GM06990 (cell line): ENCODE results near the gene MCCC1.
"Not testable (repeated sequence)": the region's sequence is repeated elsewhere in the genome, so short reads cannot be mapped to it uniquely, and the experiment has no call there.

Experiments used
- DNase-seq: peaks from one replicate; pipeline ENCODE4 v3.0.0-alpha.2; 2011; ENCODE audit not compliant: insufficient read length; ENCODE audit errors: extremely low read depth
- H3K27me3 ChIP-seq: replicated peaks from 2 replicates; pipeline ENCODE4 v1.6.0; 2011; ENCODE audit warnings: low read length; ENCODE audit not compliant: control insufficient read depth, insufficient read depth
- H3K36me3 ChIP-seq: 2 replicates; pipeline ENCODE4 v1.5.1; 2011; ENCODE audit warnings: low read length; ENCODE audit not compliant: control insufficient read depth, insufficient read depth
- H3K4me3 ChIP-seq: replicated peaks from 2 replicates; pipeline ENCODE4 v1.5.1; 2011; ENCODE audit warnings: low read depth, mild to moderate bottlenecking, control low read depth, low read length
- CTCF ChIP-seq: IDR thresholded peaks from 2 replicates; pipeline ENCODE4 v1.5.1; 2011; ENCODE audit warnings: low read length, control low read depth, mild to moderate bottlenecking, inconsistent platforms; ENCODE audit not compliant: insufficient read depth, poor library complexity, severe bottlenecking

Gene MCCC1

GRCh38 chr3:183008303-183008702 lies 91.0 kb downstream of the MCCC1 start:
- no peak for TF ChIP-seq CTCF
- no peak for DNase-seq
- no peaks in the 10 kb centered on the region; the same call in 1 of the 2 replicates for H3K36me3 ChIP-seq
- no peaks in the 10 kb centered on the region for H3K27me3 ChIP-seq
- no peak overlapping the region for H3K4me3 ChIP-seq

- Histone ChIP-seq H3K4me3 (no peak overlapping the region), H3K27me3 (no peaks in the 10 kb centered on the region), H3K36me3 (no peaks in the 10 kb centered on the region; the same call in 1 of the 2 replicates)
- no peak for DNase-seq
- no peak for TF ChIP-seq CTCF
Measured at GRCh38 chr3:183006396-183007002, 92.8 kb downstream of the MCCC1 start.

GRCh38 chr3:182999767-183000166 lies 99.5 kb downstream of the MCCC1 start:
- no peak for TF ChIP-seq CTCF

GRCh38 chr3:182993486-182994201 lies 105.7 kb downstream of the MCCC1 start:
- not testable (repeated sequence) for DNase-seq, H3K36me3 ChIP-seq, H3K4me3 ChIP-seq, H3K27me3 ChIP-seq

More at GRCh38 chr3:182999767-183000166, 99.5 kb downstream of the MCCC1 start:
- Histone ChIP-seq H3K4me3 (no peak overlapping the region), H3K27me3 (no peaks in the 10 kb centered on the region), H3K36me3 (no peaks in the 10 kb centered on the region)
- no peak for DNase-seq

- Histone ChIP-seq H3K27me3 (no peaks in the 10 kb centered on the region), H3K4me3 (no peak overlapping the region), H3K36me3 (no peaks in the 10 kb centered on the region)
- no peak for DNase-seq
- TF ChIP-seq CTCF = no peak
Measured at GRCh38 chr3:182989566-182989965, 109.7 kb downstream of the MCCC1 start.

- TF ChIP-seq CTCF = no peak
- no peaks in the 10 kb centered on the region for H3K27me3 ChIP-seq
- DNase-seq = no peak
- H3K36me3 ChIP-seq = no peaks in the 10 kb centered on the region
- H3K4me3 ChIP-seq = no peak overlapping the region
Measured at GRCh38 chr3:182986021-182986420, 113.3 kb downstream of the MCCC1 start.
